ENCODE data around the gene NEURL1.

The NEURL1 gene

GRCh38 chr10:103457896-103458583 lies 35.5 kb upstream of the NEURL1 start:
- Histone ChIP-seq H3K9me3 (ENCODE audit: insufficient read depth, low read length) (no peaks in the 10 kb centered on the region), H3K36me3 (ENCODE audit: low read length) (no peaks in the 10 kb centered on the region), H3K27me3 (ENCODE audit: low read length) (no peaks in the 10 kb centered on the region), H2AFZ (ENCODE audit: low read depth, low read length, severe bottlenecking) (no peak overlapping the region), H3K9ac (ENCODE audit: low read length) (no peak overlapping the region), H3K9me2 (replicated peaks; ENCODE audit: insufficient read depth, low read length) (no peaks in the 10 kb centered on the region), H3K4me2 (ENCODE audit: low read depth, low read length, poor library complexity, severe bottlenecking) (no peak overlapping the region), H3K4me3 (ENCODE audit: insufficient read depth, low read length, poor library complexity, severe bottlenecking) (no peak overlapping the region), H3K79me2 (ENCODE audit: insufficient read depth, low read length) (no peaks in the 10 kb centered on the region), H4K20me1 (ENCODE audit: low read depth, low read length) (no peaks in the 10 kb centered on the region), H3F3A (ENCODE audit: insufficient read depth) (no peaks in the 10 kb centered on the region), H3K27ac (ENCODE audit: low read depth, low read length) (no peak overlapping the region)
- TF ChIP-seq EZH2phosphoT487 (conservative IDR thresholded peaks at IDR 0.05; ENCODE audit: low read length) = no peak
- TF ChIP-seq, protein P1, sequence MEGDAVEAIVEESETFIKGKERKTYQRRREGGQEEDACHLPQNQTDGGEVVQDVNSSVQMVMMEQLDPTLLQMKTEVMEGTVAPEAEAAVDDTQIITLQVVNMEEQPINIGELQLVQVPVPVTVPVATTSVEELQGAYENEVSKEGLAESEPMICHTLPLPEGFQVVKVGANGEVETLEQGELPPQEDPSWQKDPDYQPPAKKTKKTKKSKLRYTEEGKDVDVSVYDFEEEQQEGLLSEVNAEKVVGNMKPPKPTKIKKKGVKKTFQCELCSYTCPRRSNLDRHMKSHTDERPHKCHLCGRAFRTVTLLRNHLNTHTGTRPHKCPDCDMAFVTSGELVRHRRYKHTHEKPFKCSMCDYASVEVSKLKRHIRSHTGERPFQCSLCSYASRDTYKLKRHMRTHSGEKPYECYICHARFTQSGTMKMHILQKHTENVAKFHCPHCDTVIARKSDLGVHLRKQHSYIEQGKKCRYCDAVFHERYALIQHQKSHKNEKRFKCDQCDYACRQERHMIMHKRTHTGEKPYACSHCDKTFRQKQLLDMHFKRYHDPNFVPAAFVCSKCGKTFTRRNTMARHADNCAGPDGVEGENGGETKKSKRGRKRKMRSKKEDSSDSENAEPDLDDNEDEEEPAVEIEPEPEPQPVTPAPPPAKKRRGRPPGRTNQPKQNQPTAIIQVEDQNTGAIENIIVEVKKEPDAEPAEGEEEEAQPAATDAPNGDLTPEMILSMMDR (IDR thresholded peaks at IDR 0.05; ENCODE audit: insufficient read depth, low read length, poor library complexity, severe bottlenecking) = no peak

DNA sequence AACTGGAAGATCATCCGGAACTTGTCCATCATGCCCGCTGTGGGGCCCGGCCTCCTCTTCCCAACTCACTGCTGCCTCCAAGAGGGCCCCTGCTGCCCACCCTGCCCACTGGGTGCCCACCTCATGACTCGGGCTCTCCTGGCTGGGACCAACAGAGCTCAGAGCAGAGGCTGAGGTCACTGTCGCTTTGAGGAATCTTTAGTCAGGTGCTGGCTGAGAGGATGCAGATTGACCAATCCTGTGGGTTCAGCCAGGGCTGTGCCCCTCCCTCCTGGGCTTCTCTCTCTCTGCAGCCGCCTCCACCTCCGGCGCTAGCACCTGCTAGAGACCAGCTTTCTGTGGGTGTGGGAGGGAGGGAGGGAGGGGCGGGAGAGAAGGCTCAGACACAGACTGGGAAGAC lies 34.8 kb upstream of the NEURL1 start, which contains the start of gene CALHM1:
Gene CALHM1, minus strand, starts transcription at position 181 of the 400 bp plus-strand sequence. Its CDS starts 149 bp downstream, at position 32.
- no peak within 1 kb of the TSS for H3K9ac ChIP-seq (ENCODE audit: low read length)

GRCh38 chr10:103459615-103460014 lies 33.9 kb upstream of the NEURL1 start:
- Histone ChIP-seq H4K20me1 (ENCODE audit: low read depth, low read length) (no peaks in the 10 kb centered on the region), H2AFZ (ENCODE audit: low read depth, low read length, severe bottlenecking) (no peak overlapping the region), H3K4me2 (ENCODE audit: low read depth, low read length, poor library complexity, severe bottlenecking) (no peak overlapping the region), H3K9me3 (ENCODE audit: insufficient read depth, low read length) (no peaks in the 10 kb centered on the region), H3F3A (ENCODE audit: insufficient read depth) (no peaks in the 10 kb centered on the region), H3K79me2 (ENCODE audit: insufficient read depth, low read length) (no peaks in the 10 kb centered on the region), H3K4me3 (ENCODE audit: insufficient read depth, low read length, poor library complexity, severe bottlenecking) (no peak overlapping the region), H3K9me2 (replicated peaks; ENCODE audit: insufficient read depth, low read length) (no peaks in the 10 kb centered on the region), H3K27ac (ENCODE audit: low read depth, low read length) (no peak overlapping the region), H3K36me3 (ENCODE audit: low read length) (no peaks in the 10 kb centered on the region), H3K9ac (ENCODE audit: low read length) (no peak overlapping the region), H3K27me3 (ENCODE audit: low read length) (no peaks in the 10 kb centered on the region)
- TF ChIP-seq, protein P1 (IDR thresholded peaks at IDR 0.05; ENCODE audit: insufficient read depth, low read length, poor library complexity, severe bottlenecking) = no peak
- TF ChIP-seq EZH2phosphoT487 (conservative IDR thresholded peaks at IDR 0.05; ENCODE audit: low read length) = no peak

More for the DNA sequence above, 34.8 kb upstream of the NEURL1 start, which contains the start of gene CALHM1:
- H3F3A ChIP-seq (ENCODE audit: insufficient read depth) = no peaks in the 10 kb centered on the region
- no peak for TF ChIP-seq EZH2phosphoT487 (conservative IDR thresholded peaks at IDR 0.05; ENCODE audit: low read length)
- TF ChIP-seq, protein P1 (IDR thresholded peaks at IDR 0.05; ENCODE audit: insufficient read depth, low read length, poor library complexity, severe bottlenecking) = no peak
- H3K9me3 ChIP-seq (ENCODE audit: insufficient read depth, low read length) = no peaks in the 10 kb centered on the region
- H3K9me2 ChIP-seq (replicated peaks; ENCODE audit: insufficient read depth, low read length) = no peaks in the 10 kb centered on the region
- no peak within 1 kb of the TSS for H3K4me3 ChIP-seq (ENCODE audit: insufficient read depth, low read length, poor library complexity, severe bottlenecking)
- H4K20me1 ChIP-seq (ENCODE audit: low read depth, low read length) = no peaks in the 10 kb centered on the region
- H3K36me3 ChIP-seq (ENCODE audit: low read length) = no peaks in the 10 kb centered on the region
- no peaks in the 10 kb centered on the region for H3K27me3 ChIP-seq (ENCODE audit: low read length)
- H3K4me2 ChIP-seq (ENCODE audit: low read depth, low read length, poor library complexity, severe bottlenecking) = no peak within 1 kb of the TSS
- H3K27ac ChIP-seq (ENCODE audit: low read depth, low read length) = no peak within 1 kb of the TSS
- H3K79me2 ChIP-seq (ENCODE audit: insufficient read depth, low read length) = no peaks in the 10 kb centered on the region
- H2AFZ ChIP-seq (ENCODE audit: low read depth, low read length, severe bottlenecking) = no peak within 1 kb of the TSS
